Tibial nerve (tissue), 4 donors: ENCODE results near the gene NSD1.

ENCODE experiments used
- CTCF ChIP-seq, 5 experiments: fragments of 200-600 bp in 3 of 5; fragments of 450-650 bp in 2 of 5; sonication (generic) in 3 of 5; IDR thresholded peaks; one replicate each; pipeline ENCODE4 v1.5.1; 2016 to 2019; ENCODE audit warnings: antibody characterized with exemption in 5 of 5, mild to moderate bottlenecking in 3 of 5, moderate library complexity in 2 of 5
- EP300 ChIP-seq, 2 donors: sonication (generic); formaldehyde crosslinking; IDR thresholded peaks; one replicate each; pipeline ENCODE4 v1.6.1; 2017; ENCODE audit warnings: antibody characterized with exemption in 2 of 2, mild to moderate bottlenecking in 1 of 2

GRCh38 chr5:177299697-177300096 is 166.1 kb downstream of the NSD1 start:
- no peak for TF ChIP-seq CTCF (IDR thresholded peaks at IDR 0.05)
- no peak for TF ChIP-seq EP300 (IDR thresholded peaks at IDR 0.05)
